Neural progenitor cell (in vitro differentiated cells): ENCODE results near the gene RPL3.

Source experiments
- EZH2 ChIP-seq: fragments of 200-600 bp; sonication (generic); IDR thresholded peaks from 2 replicates; pipeline ENCODE4 v1.6.1; 2017; ENCODE audit warnings: antibody characterized with exemption, mild to moderate bottlenecking, moderate library complexity
- EZH2phosphoT487 ChIP-seq: fragments of 200-600 bp; sonication (generic); IDR thresholded peaks from 2 replicates; pipeline ENCODE4 v1.6.1; 2017; ENCODE audit warnings: antibody characterized with exemption
- TF ChIP-seq, protein P1 (sequence below): fragments of 200-600 bp; sonication (generic); IDR thresholded peaks from 2 replicates; pipeline ENCODE4 v1.5.1; 2017; ENCODE audit warnings: antibody characterized with exemption, mild to moderate bottlenecking

DNA sequence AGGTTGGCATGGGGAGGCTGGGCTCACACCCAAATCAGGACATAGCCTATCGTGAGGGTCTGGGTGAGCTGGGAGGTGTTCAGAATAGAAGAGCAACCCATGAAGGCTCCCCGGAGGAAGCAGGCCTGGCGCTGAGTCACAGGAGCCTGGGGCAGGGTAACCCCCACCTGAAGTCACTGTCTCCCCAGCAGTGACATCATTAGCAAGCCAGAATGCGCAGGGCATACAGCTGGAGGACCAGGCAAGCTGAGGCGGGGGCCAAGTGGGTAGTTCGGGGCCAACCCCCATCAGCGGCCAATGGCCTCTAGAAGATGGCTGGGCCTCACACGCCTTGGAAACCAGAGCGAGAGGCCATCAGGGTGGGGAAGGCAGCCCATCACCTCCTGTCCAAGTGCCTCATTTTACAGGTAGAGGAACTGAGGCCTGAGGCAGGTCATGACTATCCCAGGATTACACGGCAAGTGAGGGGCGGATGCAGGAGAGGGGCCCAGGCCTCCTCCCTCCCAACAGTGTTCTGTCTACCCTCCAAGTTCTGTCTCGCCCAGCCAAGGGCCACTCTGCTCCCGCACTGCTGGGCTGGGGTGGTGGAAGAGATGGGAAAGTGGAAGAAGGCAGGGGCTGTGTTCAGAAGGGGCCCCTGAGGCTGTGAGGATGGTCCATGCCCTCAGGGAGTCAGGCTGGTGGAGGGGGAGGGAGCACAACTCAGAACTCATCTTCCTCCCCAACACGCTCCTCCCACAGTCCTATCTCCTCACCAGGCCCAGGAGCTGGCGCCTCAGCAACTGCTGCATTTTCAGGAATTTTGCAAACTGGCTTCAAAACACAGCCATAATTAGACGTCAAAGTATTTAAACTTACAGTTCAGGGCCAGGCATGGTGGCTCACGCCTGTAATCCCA lies 24.6 kb downstream of the RPL3 start:
- TF ChIP-seq, protein P1, sequence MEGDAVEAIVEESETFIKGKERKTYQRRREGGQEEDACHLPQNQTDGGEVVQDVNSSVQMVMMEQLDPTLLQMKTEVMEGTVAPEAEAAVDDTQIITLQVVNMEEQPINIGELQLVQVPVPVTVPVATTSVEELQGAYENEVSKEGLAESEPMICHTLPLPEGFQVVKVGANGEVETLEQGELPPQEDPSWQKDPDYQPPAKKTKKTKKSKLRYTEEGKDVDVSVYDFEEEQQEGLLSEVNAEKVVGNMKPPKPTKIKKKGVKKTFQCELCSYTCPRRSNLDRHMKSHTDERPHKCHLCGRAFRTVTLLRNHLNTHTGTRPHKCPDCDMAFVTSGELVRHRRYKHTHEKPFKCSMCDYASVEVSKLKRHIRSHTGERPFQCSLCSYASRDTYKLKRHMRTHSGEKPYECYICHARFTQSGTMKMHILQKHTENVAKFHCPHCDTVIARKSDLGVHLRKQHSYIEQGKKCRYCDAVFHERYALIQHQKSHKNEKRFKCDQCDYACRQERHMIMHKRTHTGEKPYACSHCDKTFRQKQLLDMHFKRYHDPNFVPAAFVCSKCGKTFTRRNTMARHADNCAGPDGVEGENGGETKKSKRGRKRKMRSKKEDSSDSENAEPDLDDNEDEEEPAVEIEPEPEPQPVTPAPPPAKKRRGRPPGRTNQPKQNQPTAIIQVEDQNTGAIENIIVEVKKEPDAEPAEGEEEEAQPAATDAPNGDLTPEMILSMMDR = no peak
- no peak for TF ChIP-seq EZH2
- TF ChIP-seq EZH2phosphoT487 = no peak
